ENCODE data around the gene CYGB.

DNA sequence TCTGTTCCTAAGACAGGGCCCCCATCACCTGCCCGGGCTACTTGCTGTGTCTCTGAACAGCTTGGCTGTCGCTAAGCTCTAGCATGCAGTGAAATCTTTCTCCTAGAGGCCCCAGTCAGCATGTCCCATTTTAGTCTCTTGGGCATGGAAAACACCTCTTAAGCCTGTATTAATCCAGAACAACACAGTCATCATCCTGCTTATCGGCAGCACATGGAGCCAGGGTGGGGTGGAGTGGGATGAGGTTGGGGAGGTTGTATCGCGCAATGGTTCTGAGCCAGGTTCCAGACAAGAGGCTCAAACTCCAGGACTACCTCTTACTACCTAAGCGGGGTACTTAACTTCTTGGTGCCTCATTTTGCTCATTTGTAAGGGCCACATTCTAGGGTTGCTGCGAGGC is 40.4 kb upstream of the CYGB start:
- TF ChIP-seq, protein P1, sequence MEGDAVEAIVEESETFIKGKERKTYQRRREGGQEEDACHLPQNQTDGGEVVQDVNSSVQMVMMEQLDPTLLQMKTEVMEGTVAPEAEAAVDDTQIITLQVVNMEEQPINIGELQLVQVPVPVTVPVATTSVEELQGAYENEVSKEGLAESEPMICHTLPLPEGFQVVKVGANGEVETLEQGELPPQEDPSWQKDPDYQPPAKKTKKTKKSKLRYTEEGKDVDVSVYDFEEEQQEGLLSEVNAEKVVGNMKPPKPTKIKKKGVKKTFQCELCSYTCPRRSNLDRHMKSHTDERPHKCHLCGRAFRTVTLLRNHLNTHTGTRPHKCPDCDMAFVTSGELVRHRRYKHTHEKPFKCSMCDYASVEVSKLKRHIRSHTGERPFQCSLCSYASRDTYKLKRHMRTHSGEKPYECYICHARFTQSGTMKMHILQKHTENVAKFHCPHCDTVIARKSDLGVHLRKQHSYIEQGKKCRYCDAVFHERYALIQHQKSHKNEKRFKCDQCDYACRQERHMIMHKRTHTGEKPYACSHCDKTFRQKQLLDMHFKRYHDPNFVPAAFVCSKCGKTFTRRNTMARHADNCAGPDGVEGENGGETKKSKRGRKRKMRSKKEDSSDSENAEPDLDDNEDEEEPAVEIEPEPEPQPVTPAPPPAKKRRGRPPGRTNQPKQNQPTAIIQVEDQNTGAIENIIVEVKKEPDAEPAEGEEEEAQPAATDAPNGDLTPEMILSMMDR (IDR thresholded peaks at IDR 0.05; ENCODE audit: low read depth, low read length, poor library complexity, severe bottlenecking) = no peak
- no peak for TF ChIP-seq EZH2phosphoT487 (IDR thresholded peaks at IDR 0.05; ENCODE audit: borderline replicate concordance, low read length)

Data from DOHH2 (cell line).